Liver (tissue), 3 donors: ENCODE measurements around the gene ZNF831.

ENCODE experiments used
- EGR1 ChIP-seq, 2 donors: IDR thresholded peaks; 2 replicates each; pipeline ENCODE4 v1.6.1; 2016 to 2018; ENCODE audit warnings: antibody characterized with exemption in 2 of 2, low read depth in 2 of 2
- GABPA ChIP-seq, 2 donors: IDR thresholded peaks in 1 of 2; conservative IDR thresholded peaks in 1 of 2; 2 replicates each; pipeline ENCODE4 v1.6.1; 2016; ENCODE audit warnings: antibody characterized with exemption in 2 of 2, mild to moderate bottlenecking in 1 of 2, moderate library complexity in 1 of 2
- JUND ChIP-seq, 2 donors: IDR thresholded peaks; 2 replicates each; pipeline ENCODE4 v1.6.1; 2016; ENCODE audit warnings: antibody characterized with exemption in 2 of 2
- NR2F2 ChIP-seq: IDR thresholded peaks from 2 replicates; pipeline ENCODE4 v1.6.1; 2016; ENCODE audit warnings: antibody characterized with exemption
- RXRA ChIP-seq, 2 donors: IDR thresholded peaks; 2 replicates each; pipeline ENCODE4 v1.6.1; 2017 to 2018; ENCODE audit warnings: antibody characterized with exemption in 2 of 2, mild to moderate bottlenecking in 1 of 2
- SP1 ChIP-seq: IDR thresholded peaks from 2 replicates; pipeline ENCODE4 v1.6.1; 2018; ENCODE audit warnings: antibody characterized with exemption, mild to moderate bottlenecking
- TAF1 ChIP-seq: conservative IDR thresholded peaks from 2 replicates; pipeline ENCODE4 v1.6.1; 2016; ENCODE audit warnings: antibody characterized with exemption, mild to moderate bottlenecking
- YY1 ChIP-seq: IDR thresholded peaks from 2 replicates; pipeline ENCODE4 v1.6.1; 2016; ENCODE audit warnings: antibody characterized with exemption, mild to moderate bottlenecking
- TF ChIP-seq, protein P1 (sequence below): fragments of 150-350 bp; IDR thresholded peaks from 2 replicates; pipeline ENCODE4 v1.5.1; 2017; ENCODE audit warnings: improper control_type of control experiment, low read depth, low read length; ENCODE audit not compliant: missing input control
- TF ChIP-seq, protein P2 (sequence below): IDR thresholded peaks from 2 replicates; pipeline ENCODE4 v1.6.1; 2016; ENCODE audit warnings: antibody characterized with exemption
- TF ChIP-seq, protein P3 (sequence below): IDR thresholded peaks from 2 replicates; pipeline ENCODE4 v1.6.1; 2016; ENCODE audit warnings: antibody characterized with exemption
- donor health status: healthy.
- donor health status: healthy.

DNA sequence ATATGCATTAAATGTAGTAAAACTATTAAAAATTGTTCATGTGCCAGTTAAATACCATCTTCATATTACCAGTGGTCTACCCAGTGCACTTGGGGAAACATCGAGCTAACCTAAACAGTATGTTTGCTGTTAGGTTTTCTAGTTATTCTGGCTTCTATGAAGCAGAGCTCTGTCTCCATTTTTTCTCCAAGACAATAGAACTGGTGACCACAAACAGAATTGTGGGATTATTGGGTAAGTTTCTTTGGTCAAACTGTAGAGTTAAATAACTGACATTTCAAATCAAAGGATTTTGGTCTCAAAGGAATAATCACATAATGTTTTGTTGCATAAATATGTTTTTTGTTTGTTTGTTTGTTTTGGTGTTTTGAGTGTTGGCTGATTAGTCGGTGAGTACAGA lies 96.3 kb downstream of the ZNF831 start:
- TF ChIP-seq RXRA (IDR thresholded peaks at IDR 0.05): no peak
- TF ChIP-seq, protein P1, sequence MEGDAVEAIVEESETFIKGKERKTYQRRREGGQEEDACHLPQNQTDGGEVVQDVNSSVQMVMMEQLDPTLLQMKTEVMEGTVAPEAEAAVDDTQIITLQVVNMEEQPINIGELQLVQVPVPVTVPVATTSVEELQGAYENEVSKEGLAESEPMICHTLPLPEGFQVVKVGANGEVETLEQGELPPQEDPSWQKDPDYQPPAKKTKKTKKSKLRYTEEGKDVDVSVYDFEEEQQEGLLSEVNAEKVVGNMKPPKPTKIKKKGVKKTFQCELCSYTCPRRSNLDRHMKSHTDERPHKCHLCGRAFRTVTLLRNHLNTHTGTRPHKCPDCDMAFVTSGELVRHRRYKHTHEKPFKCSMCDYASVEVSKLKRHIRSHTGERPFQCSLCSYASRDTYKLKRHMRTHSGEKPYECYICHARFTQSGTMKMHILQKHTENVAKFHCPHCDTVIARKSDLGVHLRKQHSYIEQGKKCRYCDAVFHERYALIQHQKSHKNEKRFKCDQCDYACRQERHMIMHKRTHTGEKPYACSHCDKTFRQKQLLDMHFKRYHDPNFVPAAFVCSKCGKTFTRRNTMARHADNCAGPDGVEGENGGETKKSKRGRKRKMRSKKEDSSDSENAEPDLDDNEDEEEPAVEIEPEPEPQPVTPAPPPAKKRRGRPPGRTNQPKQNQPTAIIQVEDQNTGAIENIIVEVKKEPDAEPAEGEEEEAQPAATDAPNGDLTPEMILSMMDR: no peak
- TF ChIP-seq, protein P2, sequence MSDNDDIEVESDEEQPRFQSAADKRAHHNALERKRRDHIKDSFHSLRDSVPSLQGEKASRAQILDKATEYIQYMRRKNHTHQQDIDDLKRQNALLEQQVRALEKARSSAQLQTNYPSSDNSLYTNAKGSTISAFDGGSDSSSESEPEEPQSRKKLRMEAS: no peak
- TF ChIP-seq SP1: no peak
- TF ChIP-seq GABPA (IDR thresholded peaks at IDR 0.05 in 1 of 2, conservative IDR thresholded peaks at IDR 0.05 in 1 of 2): no peak
- no peak for TF ChIP-seq TAF1
- TF ChIP-seq, protein P3, sequence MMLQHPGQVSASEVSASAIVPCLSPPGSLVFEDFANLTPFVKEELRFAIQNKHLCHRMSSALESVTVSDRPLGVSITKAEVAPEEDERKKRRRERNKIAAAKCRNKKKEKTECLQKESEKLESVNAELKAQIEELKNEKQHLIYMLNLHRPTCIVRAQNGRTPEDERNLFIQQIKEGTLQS: no peak
- TF ChIP-seq NR2F2: no peak
- no peak for TF ChIP-seq YY1
- TF ChIP-seq JUND (IDR thresholded peaks at IDR 0.05): no peak
- TF ChIP-seq EGR1 (IDR thresholded peaks at IDR 0.05; ENCODE audit: low read depth in 2 of 2): no peak
